ENCODE data around the gene SPRED1. TPM values are rescaled to one million over a fixed set of nuclear protein-coding genes. Genes with fewer than 3 reads are reported as not detected.

Gene SPRED1
- polyA plus RNA-seq, 4 donors: 0.89 to 30.1 (median 3.5) TPM

GRCh38 chr15:38212729-38213351, 39.8 kb upstream of the SPRED1 start:
- H3K4me3 ChIP-seq (ENCODE audit: low read depth in 1 of 3, low read length in 3 of 3): no peak overlapping the region
- no peaks in the 10 kb centered on the region for H3K27me3 ChIP-seq (ENCODE audit: control insufficient read depth in 3 of 3, insufficient read depth in 3 of 3, low read length in 3 of 3)
- peak overlapping the region in 1 of 3 donors; percentile 75 for H3K27ac ChIP-seq (ENCODE audit: low read depth in 1 of 3, low read length in 2 of 3)
- WGBS, 3 donors: 31 to 53% (median 45%) methylated on average over 3 of the region's 3 CpGs
- DNase-seq (peak in 1 of 2 donors; percentile 60), FAIRE-seq (no peak)
- H3K9me3 ChIP-seq (ENCODE audit: control insufficient read depth in 2 of 2, insufficient read depth in 1 of 2, low read depth in 1 of 2, low read length in 1 of 2): no peaks in the 10 kb centered on the region
- no peaks in the 10 kb centered on the region for H3K36me3 ChIP-seq (ENCODE audit: control insufficient read depth in 3 of 3, insufficient read depth in 2 of 3, low read depth in 1 of 3, low read length in 3 of 3)
- H3K4me1 ChIP-seq (ENCODE audit: control insufficient read depth in 3 of 3, insufficient read depth in 2 of 3, low read depth in 1 of 3, low read length in 2 of 3): peaks cover 0 to 39% (median 8%) of the 10 kb centered on the region in 3 donors

GRCh38 chr15:38213356-38213755, 39.3 kb upstream of the SPRED1 start:
- H3K4me3 ChIP-seq (ENCODE audit: low read depth in 1 of 3, low read length in 3 of 3): no peak overlapping the region
- H3K36me3 ChIP-seq (ENCODE audit: control insufficient read depth in 3 of 3, insufficient read depth in 2 of 3, low read depth in 1 of 3, low read length in 3 of 3): no peaks in the 10 kb centered on the region
- H3K27me3 ChIP-seq (ENCODE audit: control insufficient read depth in 3 of 3, insufficient read depth in 3 of 3, low read length in 3 of 3): no peaks in the 10 kb centered on the region
- H3K4me1 ChIP-seq (ENCODE audit: control insufficient read depth in 3 of 3, insufficient read depth in 2 of 3, low read depth in 1 of 3, low read length in 2 of 3): peaks cover 0 to 42% (median 9%) of the 10 kb centered on the region in 3 donors
- DNase-seq (peak; percentile 65 to 72), FAIRE-seq (no peak)
- peak overlapping the region in 1 of 3 donors; percentile 75 for H3K27ac ChIP-seq (ENCODE audit: low read depth in 1 of 3, low read length in 2 of 3)
- WGBS, 3 donors: 25 to 66% (median 62%) methylated on average over 2 of the region's 2 CpGs
- H3K9me3 ChIP-seq (ENCODE audit: control insufficient read depth in 2 of 2, insufficient read depth in 1 of 2, low read depth in 1 of 2, low read length in 1 of 2): no peaks in the 10 kb centered on the region

GRCh38 chr15:38215707-38216106, 36.9 kb upstream of the SPRED1 start:
- FAIRE-seq (no peak), DNase-seq (no peak)
- Histone ChIP-seq H3K36me3 (ENCODE audit: control insufficient read depth in 3 of 3, insufficient read depth in 2 of 3, low read depth in 1 of 3, low read length in 3 of 3) (no peaks in the 10 kb centered on the region), H3K4me3 (ENCODE audit: low read depth in 1 of 3, low read length in 3 of 3) (no peak overlapping the region), H3K9me3 (ENCODE audit: control insufficient read depth in 2 of 2, insufficient read depth in 1 of 2, low read depth in 1 of 2, low read length in 1 of 2) (no peaks in the 10 kb centered on the region), H3K27ac (ENCODE audit: low read depth in 1 of 3, low read length in 2 of 3) (no peak overlapping the region), H3K4me1 (ENCODE audit: control insufficient read depth in 3 of 3, insufficient read depth in 2 of 3, low read depth in 1 of 3, low read length in 2 of 3) (peaks cover 0 to 47% (median 9%) of the 10 kb centered on the region in 3 donors), H3K27me3 (ENCODE audit: control insufficient read depth in 3 of 3, insufficient read depth in 3 of 3, low read length in 3 of 3) (no peaks in the 10 kb centered on the region)
- WGBS, 3 donors: 45 to 75% (median 72%) methylated on average over 1 of the region's 1 CpG

GRCh38 chr15:38216763-38217162, 35.9 kb upstream of the SPRED1 start:
- WGBS, 3 donors: 73 to 84% (median 78%) methylated on average over 4 of the region's 4 CpGs
- H3K27me3 ChIP-seq (ENCODE audit: control insufficient read depth in 3 of 3, insufficient read depth in 3 of 3, low read length in 3 of 3): no peaks in the 10 kb centered on the region
- no peaks in the 10 kb centered on the region for H3K9me3 ChIP-seq (ENCODE audit: control insufficient read depth in 2 of 2, insufficient read depth in 1 of 2, low read depth in 1 of 2, low read length in 1 of 2)
- H3K4me1 ChIP-seq (ENCODE audit: control insufficient read depth in 3 of 3, insufficient read depth in 2 of 3, low read depth in 1 of 3, low read length in 2 of 3): peaks cover 0 to 47% (median 9%) of the 10 kb centered on the region in 3 donors
- DNase-seq (peak; percentile 20 to 46), FAIRE-seq (no peak)
- H3K36me3 ChIP-seq (ENCODE audit: control insufficient read depth in 3 of 3, insufficient read depth in 2 of 3, low read depth in 1 of 3, low read length in 3 of 3): no peaks in the 10 kb centered on the region
- H3K4me3 ChIP-seq (ENCODE audit: low read depth in 1 of 3, low read length in 3 of 3): no peak overlapping the region
- no peak overlapping the region for H3K27ac ChIP-seq (ENCODE audit: low read depth in 1 of 3, low read length in 2 of 3)

- peaks cover 0 to 43% (median 9%) of the 10 kb centered on the region in 3 donors for H3K4me1 ChIP-seq (ENCODE audit: control insufficient read depth in 3 of 3, insufficient read depth in 2 of 3, low read depth in 1 of 3, low read length in 2 of 3)
- no peak overlapping the region for H3K4me3 ChIP-seq (ENCODE audit: low read depth in 1 of 3, low read length in 3 of 3)
- FAIRE-seq (no peak), DNase-seq (no peak)
- H3K36me3 ChIP-seq (ENCODE audit: control insufficient read depth in 3 of 3, insufficient read depth in 2 of 3, low read depth in 1 of 3, low read length in 3 of 3): no peaks in the 10 kb centered on the region
- H3K9me3 ChIP-seq (ENCODE audit: control insufficient read depth in 2 of 2, insufficient read depth in 1 of 2, low read depth in 1 of 2, low read length in 1 of 2): no peaks in the 10 kb centered on the region
- H3K27ac ChIP-seq (ENCODE audit: low read depth in 1 of 3, low read length in 2 of 3): no peak overlapping the region
- 46 to 84% (median 59%) methylated on average over 3 of the region's 3 CpGs for WGBS, 3 donors
- H3K27me3 ChIP-seq (ENCODE audit: control insufficient read depth in 3 of 3, insufficient read depth in 3 of 3, low read length in 3 of 3): no peaks in the 10 kb centered on the region
Measured at GRCh38 chr15:38217191-38217595, 35.4 kb upstream of the SPRED1 start.

GRCh38 chr15:38217788-38218609, 34.6 kb upstream of the SPRED1 start:
- FAIRE-seq (no peak), DNase-seq (peak in 1 of 2 donors; percentile 49)
- Histone ChIP-seq H3K27me3 (ENCODE audit: control insufficient read depth in 3 of 3, insufficient read depth in 3 of 3, low read length in 3 of 3) (no peaks in the 10 kb centered on the region), H3K36me3 (ENCODE audit: control insufficient read depth in 3 of 3, insufficient read depth in 2 of 3, low read depth in 1 of 3, low read length in 3 of 3) (no peaks in the 10 kb centered on the region), H3K27ac (ENCODE audit: low read depth in 1 of 3, low read length in 2 of 3) (no peak overlapping the region), H3K4me3 (ENCODE audit: low read depth in 1 of 3, low read length in 3 of 3) (no peak overlapping the region), H3K4me1 (ENCODE audit: control insufficient read depth in 3 of 3, insufficient read depth in 2 of 3, low read depth in 1 of 3, low read length in 2 of 3) (peaks cover 0 to 35% (median 7%) of the 10 kb centered on the region in 3 donors), H3K9me3 (ENCODE audit: control insufficient read depth in 2 of 2, insufficient read depth in 1 of 2, low read depth in 1 of 2, low read length in 1 of 2) (no peaks in the 10 kb centered on the region)
- WGBS, 3 donors: 65 to 85% (median 72%) methylated on average over 3 of the region's 3 CpGs

GRCh38 chr15:38220606-38221273, 31.9 kb upstream of the SPRED1 start:
- FAIRE-seq (no peak), DNase-seq (no peak)
- peaks cover 0 to 18% (median 7%) of the 10 kb centered on the region in 3 donors for H3K4me1 ChIP-seq (ENCODE audit: control insufficient read depth in 3 of 3, insufficient read depth in 2 of 3, low read depth in 1 of 3, low read length in 2 of 3)
- no peaks in the 10 kb centered on the region for H3K27me3 ChIP-seq (ENCODE audit: control insufficient read depth in 3 of 3, insufficient read depth in 3 of 3, low read length in 3 of 3)
- H3K9me3 ChIP-seq (ENCODE audit: control insufficient read depth in 2 of 2, insufficient read depth in 1 of 2, low read depth in 1 of 2, low read length in 1 of 2): no peaks in the 10 kb centered on the region
- H3K4me3 ChIP-seq (ENCODE audit: low read depth in 1 of 3, low read length in 3 of 3): no peak overlapping the region
- 23 to 65% (median 33%) methylated on average over 3 of the region's 3 CpGs for WGBS, 3 donors
- H3K27ac ChIP-seq (ENCODE audit: low read depth in 1 of 3, low read length in 2 of 3): no peak overlapping the region
- no peaks in the 10 kb centered on the region for H3K36me3 ChIP-seq (ENCODE audit: control insufficient read depth in 3 of 3, insufficient read depth in 2 of 3, low read depth in 1 of 3, low read length in 3 of 3)

GRCh38 chr15:38224486-38224885, 28.1 kb upstream of the SPRED1 start:
- WGBS, 3 donors: 70 to 92% (median 85%) methylated on average over 2 of the region's 2 CpGs
- no peaks in the 10 kb centered on the region for H3K27me3 ChIP-seq (ENCODE audit: control insufficient read depth in 3 of 3, insufficient read depth in 3 of 3, low read length in 3 of 3)
- no peaks in the 10 kb centered on the region for H3K9me3 ChIP-seq (ENCODE audit: control insufficient read depth in 2 of 2, insufficient read depth in 1 of 2, low read depth in 1 of 2, low read length in 1 of 2)
- H3K27ac ChIP-seq (ENCODE audit: low read depth in 1 of 3, low read length in 2 of 3): no peak overlapping the region
- no peak for DNase-seq
- no peak for FAIRE-seq
- H3K4me1 ChIP-seq (ENCODE audit: control insufficient read depth in 3 of 3, insufficient read depth in 2 of 3, low read depth in 1 of 3, low read length in 2 of 3): peaks cover 0 to 3% (median 0%) of the 10 kb centered on the region in 3 donors
- no peak overlapping the region for H3K4me3 ChIP-seq (ENCODE audit: low read depth in 1 of 3, low read length in 3 of 3)
- H3K36me3 ChIP-seq (ENCODE audit: control insufficient read depth in 3 of 3, insufficient read depth in 2 of 3, low read depth in 1 of 3, low read length in 3 of 3): no peaks in the 10 kb centered on the region

All from small intestine (tissue), 7 donors.